Breast epithelium (tissue), 4 donors: ENCODE measurements around the gene LIMS1. TPM values are rescaled to one million over a fixed set of nuclear protein-coding genes. Genes with fewer than 3 reads are reported as not detected.

ENCODE experiments used
- DNase-seq, 2 donors: peaks; one replicate each; pipeline ENCODE4 v3.0.0-alpha.2; 2019; ENCODE audit warnings: low spot score in 2 of 2
- H3K27ac ChIP-seq, 2 donors: fragments of 200-600 bp; sonication (generic) in 1 of 2; one replicate each; pipeline ENCODE4 v1.5.1; 2016 to 2019; ENCODE audit warnings: mild to moderate bottlenecking in 1 of 2
- H3K27me3 ChIP-seq, 2 donors: fragments of 200-600 bp; sonication (generic) in 1 of 2; one replicate each; pipeline versions ENCODE4 v1.5.1 to v1.6.0; 2017 to 2019; ENCODE audit warnings: control low read depth in 1 of 2, mild to moderate bottlenecking in 1 of 2
- H3K36me3 ChIP-seq: fragments of 200-600 bp; one replicate; pipeline ENCODE4 v1.5.1; 2019
- H3K4me1 ChIP-seq, 2 donors: fragments of 200-600 bp; sonication (generic); one replicate each; pipeline ENCODE4 v1.5.1; 2016 to 2019; ENCODE audit warnings: control low read depth in 1 of 2
- H3K4me3 ChIP-seq, 3 donors: fragments of 200-600 bp; sonication (generic); 1 replicate in 2 of 3; 2 replicates in 1 of 3; pipeline ENCODE4 v1.5.1; 2016 to 2019; ENCODE audit warnings: mild to moderate bottlenecking in 3 of 3, moderate library complexity in 2 of 3
- H3K9me3 ChIP-seq, 2 donors: fragments of 200-600 bp; sonication (generic) in 1 of 2; one replicate each; pipeline ENCODE4 v1.5.1; 2016 to 2019; ENCODE audit warnings: control low read depth in 1 of 2
- POLR2A ChIP-seq: fragments of 450-650 bp; IDR thresholded peaks from one replicate; pipeline ENCODE4 v1.6.1; 2016; ENCODE audit warnings: antibody characterized with exemption, mild to moderate bottlenecking, moderate library complexity
- POLR2AphosphoS5 ChIP-seq, 3 donors: sonication (generic); formaldehyde crosslinking; IDR thresholded peaks; one replicate each; pipeline ENCODE4 v1.6.1; 2017; ENCODE audit warnings: antibody characterized with exemption in 3 of 3
- intact Hi-C: fragments of 100-400 bp; cut with DNase I; formaldehyde crosslinking; loops from one replicate; pipeline ENCODE4 v1.15.1; 2023; ENCODE audit warnings: low total_unique reads
- total RNA-seq, 3 donors: library from RNA; depleted of rRNA; stranded (reverse); fragments of >200 nt; gene quantifications; one replicate each; pipeline ENCODE4 v1.1.0, GENCODE V29; 2016
- TF ChIP-seq, protein P1 (sequence below), 3 donors: fragments of 450-650 bp; IDR thresholded peaks; one replicate each; pipeline ENCODE4 v1.5.1; 2016 to 2017; ENCODE audit warnings: antibody characterized with exemption in 3 of 3, mild to moderate bottlenecking in 3 of 3, moderate library complexity in 3 of 3

Gene LIMS1
- total RNA-seq, 3 donors from 2014 or later = 66.5 to 123 (median 93.1) TPM

- Histone ChIP-seq H3K27ac (no peak overlapping the region), H3K4me3 (no peak overlapping the region), H3K27me3 (no peaks in the 10 kb centered on the region), H3K9me3 (no peaks in the 10 kb centered on the region), H3K36me3 (no peaks in the 10 kb centered on the region), H3K4me1 (peaks cover 7 to 10% of the 10 kb centered on the region in 2 donors)
- TF ChIP-seq POLR2A = no peak
- TF ChIP-seq POLR2AphosphoS5 (IDR thresholded peaks at IDR 0.05) = no peak
- TF ChIP-seq, protein P1, sequence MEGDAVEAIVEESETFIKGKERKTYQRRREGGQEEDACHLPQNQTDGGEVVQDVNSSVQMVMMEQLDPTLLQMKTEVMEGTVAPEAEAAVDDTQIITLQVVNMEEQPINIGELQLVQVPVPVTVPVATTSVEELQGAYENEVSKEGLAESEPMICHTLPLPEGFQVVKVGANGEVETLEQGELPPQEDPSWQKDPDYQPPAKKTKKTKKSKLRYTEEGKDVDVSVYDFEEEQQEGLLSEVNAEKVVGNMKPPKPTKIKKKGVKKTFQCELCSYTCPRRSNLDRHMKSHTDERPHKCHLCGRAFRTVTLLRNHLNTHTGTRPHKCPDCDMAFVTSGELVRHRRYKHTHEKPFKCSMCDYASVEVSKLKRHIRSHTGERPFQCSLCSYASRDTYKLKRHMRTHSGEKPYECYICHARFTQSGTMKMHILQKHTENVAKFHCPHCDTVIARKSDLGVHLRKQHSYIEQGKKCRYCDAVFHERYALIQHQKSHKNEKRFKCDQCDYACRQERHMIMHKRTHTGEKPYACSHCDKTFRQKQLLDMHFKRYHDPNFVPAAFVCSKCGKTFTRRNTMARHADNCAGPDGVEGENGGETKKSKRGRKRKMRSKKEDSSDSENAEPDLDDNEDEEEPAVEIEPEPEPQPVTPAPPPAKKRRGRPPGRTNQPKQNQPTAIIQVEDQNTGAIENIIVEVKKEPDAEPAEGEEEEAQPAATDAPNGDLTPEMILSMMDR (IDR thresholded peaks at IDR 0.05) = no peak
- DNase-seq = no peak
- intact Hi-C loops = no loop called here
Measured at GRCh38 chr2:108625186-108625827, 91.0 kb downstream of the LIMS1 start.

DNA sequence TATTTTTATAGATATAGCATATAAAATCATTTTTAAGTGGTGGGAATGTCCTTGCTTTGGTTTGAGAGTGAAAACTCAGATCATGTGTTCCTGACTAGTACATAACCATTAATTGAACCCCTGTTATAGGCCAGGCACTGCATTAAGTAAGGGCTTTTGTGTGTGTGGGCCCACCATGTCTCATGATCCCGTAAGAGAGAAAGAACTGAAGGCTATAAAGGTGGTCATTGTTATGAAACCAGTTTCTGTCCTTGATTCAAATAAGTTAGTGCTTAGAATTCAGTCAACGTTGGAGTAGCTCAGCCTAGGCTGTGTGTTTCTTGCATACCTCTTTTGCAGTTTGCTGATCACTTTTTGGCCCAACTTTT, 91.5 kb downstream of the LIMS1 start:
- no peak overlapping the region for H3K27ac ChIP-seq
- H3K36me3 ChIP-seq = no peaks in the 10 kb centered on the region
- no peak overlapping the region for H3K4me3 ChIP-seq
- intact Hi-C loops = no loop called here
- DNase-seq = no peak
- peaks cover 7 to 9% of the 10 kb centered on the region in 2 donors for H3K4me1 ChIP-seq
- no peaks in the 10 kb centered on the region for H3K9me3 ChIP-seq
- TF ChIP-seq, protein P1 (IDR thresholded peaks at IDR 0.05) = no peak
- TF ChIP-seq POLR2AphosphoS5 (IDR thresholded peaks at IDR 0.05) = no peak
- no peak for TF ChIP-seq POLR2A
- no peaks in the 10 kb centered on the region for H3K27me3 ChIP-seq

DNA sequence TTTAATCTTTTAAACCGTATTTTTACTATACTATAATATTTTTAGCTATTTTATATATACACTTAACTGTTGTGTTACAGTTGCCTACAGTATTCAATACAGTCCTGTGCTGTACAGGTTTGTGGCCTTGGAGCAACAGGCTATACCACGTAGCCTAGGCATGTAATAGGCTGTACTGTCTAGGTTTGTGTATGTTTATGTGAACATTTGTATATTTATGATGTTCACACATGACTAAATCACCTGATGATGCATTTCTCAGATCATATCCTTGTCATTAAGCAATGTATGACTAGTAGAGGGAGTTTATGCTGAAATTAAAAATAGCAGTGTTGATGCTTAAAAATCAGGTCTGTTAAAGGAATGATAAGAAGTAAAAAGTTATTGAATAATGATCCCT, 92.7 kb downstream of the LIMS1 start:
- Histone ChIP-seq H3K27me3 (no peaks in the 10 kb centered on the region), H3K27ac (no peak overlapping the region), H3K36me3 (no peaks in the 10 kb centered on the region), H3K9me3 (no peaks in the 10 kb centered on the region), H3K4me3 (no peak overlapping the region), H3K4me1 (no peaks in the 10 kb centered on the region)
- no peak for DNase-seq
- intact Hi-C loops = no loop called here
- no peak for TF ChIP-seq POLR2A
- TF ChIP-seq POLR2AphosphoS5 (IDR thresholded peaks at IDR 0.05) = no peak

- Histone ChIP-seq H3K9me3 (no peaks in the 10 kb centered on the region), H3K27me3 (no peaks in the 10 kb centered on the region), H3K36me3 (no peaks in the 10 kb centered on the region), H3K4me3 (no peak overlapping the region), H3K4me1 (peaks cover 0 to 3% of the 10 kb centered on the region in 2 donors), H3K27ac (no peak overlapping the region)
- DNase-seq = no peak
- intact Hi-C loops = no loop called here
- TF ChIP-seq POLR2A = no peak
- TF ChIP-seq, protein P1 (IDR thresholded peaks at IDR 0.05) = no peak
- TF ChIP-seq POLR2AphosphoS5 (IDR thresholded peaks at IDR 0.05) = no peak
Measured at GRCh38 chr2:108627911-108628567, 93.8 kb downstream of the LIMS1 start.

- TF ChIP-seq, protein P1 (IDR thresholded peaks at IDR 0.05) = no peak
- TF ChIP-seq POLR2AphosphoS5 (IDR thresholded peaks at IDR 0.05) (no peak), POLR2A (no peak)
- DNase-seq = no peak
- H3K27me3 ChIP-seq = no peaks in the 10 kb centered on the region
- H3K4me3 ChIP-seq = no peak overlapping the region
- peaks cover 0 to 11% of the 10 kb centered on the region in 2 donors for H3K4me1 ChIP-seq
- H3K27ac ChIP-seq = no peak overlapping the region
- intact Hi-C loops = no loop called here
- H3K36me3 ChIP-seq = no peaks in the 10 kb centered on the region
- no peaks in the 10 kb centered on the region for H3K9me3 ChIP-seq
Measured at GRCh38 chr2:108628936-108629335, 94.7 kb downstream of the LIMS1 start.
